Astrocyte (in vitro differentiated cells and primary cell): ENCODE measurements around the gene ZNF678.

Source experiments
- EZH2 ChIP-seq: IDR thresholded peaks from 2 replicates; pipeline ENCODE4 v1.6.1; 2012; ENCODE audit warnings: mild to moderate bottlenecking, low read length, inconsistent platforms; ENCODE audit not compliant: insufficient read depth
- TF ChIP-seq, protein P1 (sequence below): IDR thresholded peaks from 2 replicates; pipeline ENCODE4 v1.5.1; 2011; ENCODE audit warnings: low read depth, mild to moderate bottlenecking, inconsistent platforms, low read length, moderate library complexity; ENCODE audit not compliant: insufficient read depth

DNA sequence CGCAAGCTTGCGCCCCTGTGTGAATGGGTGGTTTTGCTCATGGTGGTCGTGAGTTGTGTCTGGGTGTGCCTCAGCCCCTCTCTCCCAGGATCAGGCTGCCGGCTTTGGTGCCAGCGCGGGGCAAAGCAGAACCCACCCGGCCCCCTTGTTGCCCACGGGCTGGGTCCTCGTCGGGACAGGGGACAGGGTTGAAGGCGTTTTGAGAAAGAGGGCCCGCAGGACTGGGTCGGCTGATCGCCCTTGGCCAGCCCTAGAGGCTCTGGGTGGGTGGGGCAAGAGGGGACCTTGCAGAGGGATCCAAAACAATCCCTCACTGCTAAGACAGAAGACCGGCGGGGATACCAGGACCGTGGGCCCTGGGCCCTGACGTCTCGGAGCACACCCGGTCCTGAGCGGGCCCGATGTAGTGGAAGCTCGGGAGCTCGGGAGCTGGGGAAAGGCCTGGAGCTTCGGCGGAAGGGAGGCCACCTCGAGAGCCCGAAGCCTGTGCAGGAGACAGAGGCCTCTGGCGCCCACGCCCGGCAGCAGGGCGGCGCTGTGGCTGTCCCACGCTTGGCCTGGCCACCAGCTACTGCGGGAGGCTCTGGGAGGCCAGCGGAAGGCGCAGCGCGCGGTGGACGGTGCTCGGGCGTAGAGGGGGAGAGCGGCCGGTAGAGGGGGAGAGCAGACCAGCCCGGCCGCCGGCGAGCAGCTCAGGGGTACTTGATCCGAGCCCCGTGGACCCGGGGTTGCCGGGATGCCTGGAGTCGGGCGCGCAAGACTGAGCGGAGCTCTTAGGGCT, 2.8 kb upstream of the ZNF678 start:
- TF ChIP-seq, protein P1, sequence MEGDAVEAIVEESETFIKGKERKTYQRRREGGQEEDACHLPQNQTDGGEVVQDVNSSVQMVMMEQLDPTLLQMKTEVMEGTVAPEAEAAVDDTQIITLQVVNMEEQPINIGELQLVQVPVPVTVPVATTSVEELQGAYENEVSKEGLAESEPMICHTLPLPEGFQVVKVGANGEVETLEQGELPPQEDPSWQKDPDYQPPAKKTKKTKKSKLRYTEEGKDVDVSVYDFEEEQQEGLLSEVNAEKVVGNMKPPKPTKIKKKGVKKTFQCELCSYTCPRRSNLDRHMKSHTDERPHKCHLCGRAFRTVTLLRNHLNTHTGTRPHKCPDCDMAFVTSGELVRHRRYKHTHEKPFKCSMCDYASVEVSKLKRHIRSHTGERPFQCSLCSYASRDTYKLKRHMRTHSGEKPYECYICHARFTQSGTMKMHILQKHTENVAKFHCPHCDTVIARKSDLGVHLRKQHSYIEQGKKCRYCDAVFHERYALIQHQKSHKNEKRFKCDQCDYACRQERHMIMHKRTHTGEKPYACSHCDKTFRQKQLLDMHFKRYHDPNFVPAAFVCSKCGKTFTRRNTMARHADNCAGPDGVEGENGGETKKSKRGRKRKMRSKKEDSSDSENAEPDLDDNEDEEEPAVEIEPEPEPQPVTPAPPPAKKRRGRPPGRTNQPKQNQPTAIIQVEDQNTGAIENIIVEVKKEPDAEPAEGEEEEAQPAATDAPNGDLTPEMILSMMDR, result no peak
- TF ChIP-seq EZH2, result no peak
